Ammon's horn (tissue), 1 donor: Measurements from ENCODE around the gene IL1B.

Experiments used
- DNase-seq: peaks from one replicate; pipeline ENCODE4 v3.0.0-alpha.2; 2016; ENCODE audit warnings: low spot score

The IL1B gene

DNA sequence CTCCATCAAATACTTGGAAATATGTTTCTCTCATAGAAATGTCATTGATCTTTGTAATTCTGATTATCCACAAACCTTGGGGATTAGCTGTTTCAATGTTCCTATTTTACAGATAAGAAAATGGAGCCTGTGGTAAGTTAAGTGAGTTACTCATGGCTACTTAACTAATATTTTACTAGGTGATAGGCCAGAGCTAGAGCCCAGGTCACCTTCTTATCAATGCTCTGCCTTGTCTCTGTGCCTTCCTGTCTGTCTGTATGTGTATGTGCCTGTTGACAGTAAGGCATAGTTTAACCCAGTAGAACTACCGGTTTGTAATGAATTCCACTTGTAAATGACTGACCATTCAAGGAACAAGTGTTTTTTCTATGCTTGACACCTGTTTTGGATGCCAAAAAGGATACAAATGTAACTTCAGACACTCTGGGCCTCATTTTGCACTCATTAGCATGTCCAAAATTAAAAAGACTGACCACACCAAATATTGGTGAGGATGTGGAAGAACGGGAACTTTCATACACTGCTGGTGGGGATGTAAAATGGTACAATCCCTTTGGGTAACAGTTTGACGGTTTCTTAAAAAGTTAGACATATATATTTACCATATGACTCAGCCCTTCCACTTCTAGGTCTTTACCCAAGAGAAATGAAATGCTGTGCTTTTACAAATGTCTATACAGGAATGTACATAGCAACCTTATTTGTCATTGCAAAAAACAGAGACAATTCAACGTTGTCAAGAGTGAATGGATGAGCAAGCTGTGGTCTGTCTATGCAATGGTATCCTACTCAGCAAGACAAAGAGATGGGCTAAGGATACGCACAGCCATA, 32.7 kb downstream of the IL1B start:
- DNase-seq, result no peak

DNA sequence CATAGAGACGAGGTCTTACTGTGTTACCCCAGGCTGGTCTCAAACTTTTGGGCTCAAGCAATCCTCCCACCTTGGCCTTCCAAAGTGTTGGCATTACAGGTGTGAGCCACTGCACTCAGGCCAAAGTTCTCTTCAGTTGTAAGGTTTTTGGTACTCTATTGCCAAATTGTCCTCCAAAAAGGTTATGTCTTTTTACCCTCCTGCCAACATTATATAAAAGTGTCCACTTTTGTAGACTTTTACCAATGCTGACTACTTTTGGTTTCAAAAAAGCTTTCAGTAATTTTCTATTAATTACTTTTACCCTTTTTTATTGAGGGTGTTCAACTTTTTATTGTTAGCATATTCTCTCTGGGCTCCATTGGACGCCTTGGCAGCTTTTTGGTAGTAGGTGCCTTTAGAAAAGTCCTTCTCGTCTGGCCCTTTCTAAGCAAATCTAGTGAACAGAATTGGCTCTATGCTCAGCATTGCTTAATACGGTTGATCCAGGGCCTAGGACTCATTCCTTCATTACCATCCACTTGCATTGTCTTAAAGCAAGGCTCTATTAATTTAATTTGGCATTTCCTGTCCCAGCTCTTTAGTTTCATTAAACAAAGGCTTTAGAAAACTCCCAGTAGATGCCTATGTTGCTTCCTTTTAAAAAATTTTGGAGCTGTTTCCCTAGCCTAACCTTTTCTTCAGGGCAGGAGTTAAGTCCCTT, 35.5 kb downstream of the IL1B start:
- no peak for DNase-seq

DNA sequence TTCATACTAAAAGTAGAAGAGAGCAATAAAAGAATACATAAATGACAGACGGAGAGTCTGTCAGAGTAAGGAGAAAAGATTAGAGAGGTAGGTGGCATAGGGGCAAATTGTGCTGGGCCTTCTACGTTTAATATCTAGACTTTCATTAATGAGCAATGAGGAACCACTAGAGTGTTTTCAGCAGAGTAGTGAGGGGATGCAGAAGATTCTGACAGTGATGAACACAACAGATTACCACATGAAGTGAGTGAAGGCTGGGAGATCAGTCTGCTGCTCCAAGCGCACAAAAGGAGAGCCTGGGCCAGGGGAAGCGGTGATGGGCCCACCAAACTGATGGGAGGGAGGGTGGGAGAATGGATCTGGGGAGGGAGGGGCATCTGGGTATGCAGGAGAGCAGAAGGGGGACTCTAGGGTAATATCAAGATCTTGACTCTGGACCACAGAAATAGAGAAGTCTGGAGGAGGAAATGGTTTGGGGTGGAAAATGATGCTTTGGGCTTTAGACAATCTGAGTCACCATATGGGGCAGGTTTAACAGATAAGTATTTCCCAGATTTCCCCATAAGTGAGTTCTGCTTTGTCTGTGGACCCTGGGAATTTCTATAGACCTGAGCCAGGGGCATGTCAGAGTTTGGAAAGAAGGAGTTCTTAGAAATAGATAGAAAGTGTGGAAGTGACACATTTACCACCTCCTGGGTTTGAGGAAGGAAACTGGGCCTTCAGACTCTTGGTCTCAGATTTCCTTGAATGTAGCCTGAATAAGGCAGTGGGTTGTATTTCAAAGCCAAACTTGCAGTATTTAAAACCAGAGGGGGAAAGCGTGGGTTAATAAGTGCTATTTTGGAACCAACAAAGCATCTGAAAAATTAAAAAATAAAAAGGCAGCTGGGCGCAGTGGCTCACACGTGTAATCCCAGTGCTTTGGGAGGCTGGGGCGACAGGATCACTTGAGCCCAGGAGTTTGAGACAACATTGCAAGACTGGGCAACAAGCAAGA, 37.3 kb downstream of the IL1B start:
- DNase-seq, result no peak

DNA sequence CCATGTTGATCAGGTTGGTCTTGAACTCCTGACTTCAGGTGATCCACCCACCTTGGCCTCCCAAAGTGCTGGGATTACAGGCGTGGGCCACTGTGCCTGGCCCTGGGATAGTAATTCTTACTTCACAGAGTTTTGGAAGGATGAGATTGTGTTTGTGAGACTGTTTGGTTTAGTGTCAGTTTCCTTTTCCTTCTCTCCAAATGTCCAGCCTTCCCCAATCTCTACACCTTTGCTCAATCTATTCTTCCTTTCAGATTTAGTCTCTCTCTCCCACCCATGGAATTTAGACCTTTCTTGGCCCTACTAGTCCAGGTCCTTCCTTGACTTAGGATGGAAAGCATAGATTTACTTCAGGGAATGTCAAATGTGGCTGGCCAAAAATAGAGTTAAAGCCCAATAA, 40.1 kb downstream of the IL1B start:
- no peak for DNase-seq

DNA sequence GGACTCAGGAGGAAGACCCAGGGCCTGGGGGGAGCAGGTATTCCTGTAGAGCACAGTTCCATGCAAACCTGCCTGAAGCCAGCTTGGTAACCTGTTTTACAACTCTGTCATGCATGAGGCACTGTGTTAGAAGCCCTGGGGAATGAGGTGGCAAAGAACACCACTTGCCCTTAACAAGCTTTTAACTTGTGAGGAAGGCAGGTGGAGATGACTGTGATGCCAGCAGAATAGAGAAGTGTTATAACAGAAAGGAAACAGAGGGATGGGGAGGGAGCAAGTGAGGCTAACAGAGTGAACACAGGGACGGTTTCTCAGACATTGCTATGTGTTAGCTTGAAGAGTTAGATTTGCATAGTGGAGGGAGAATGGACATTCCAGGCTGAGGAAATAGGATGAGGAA, 40.8 kb downstream of the IL1B start:
- DNase-seq, result no peak

DNA sequence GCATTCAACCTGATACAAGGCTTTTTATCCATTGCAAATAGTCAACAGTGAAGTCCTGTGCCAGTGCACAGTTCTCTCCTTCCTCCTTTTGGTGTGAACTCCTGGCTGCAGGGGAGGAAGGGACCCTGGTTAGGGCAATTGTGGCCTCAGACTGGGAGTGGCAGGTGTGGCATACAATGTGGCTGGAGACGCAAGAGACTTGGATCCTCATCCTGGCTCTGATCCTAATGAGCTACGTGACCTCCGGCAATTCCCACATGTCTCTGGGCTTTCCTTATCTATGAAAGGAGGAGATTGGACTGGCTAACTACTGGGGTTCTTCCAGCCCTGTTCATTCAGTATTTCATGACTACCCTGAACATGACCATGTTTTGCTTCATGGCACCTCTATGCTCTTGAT, 41.7 kb downstream of the IL1B start:
- DNase-seq, result no peak

DNA sequence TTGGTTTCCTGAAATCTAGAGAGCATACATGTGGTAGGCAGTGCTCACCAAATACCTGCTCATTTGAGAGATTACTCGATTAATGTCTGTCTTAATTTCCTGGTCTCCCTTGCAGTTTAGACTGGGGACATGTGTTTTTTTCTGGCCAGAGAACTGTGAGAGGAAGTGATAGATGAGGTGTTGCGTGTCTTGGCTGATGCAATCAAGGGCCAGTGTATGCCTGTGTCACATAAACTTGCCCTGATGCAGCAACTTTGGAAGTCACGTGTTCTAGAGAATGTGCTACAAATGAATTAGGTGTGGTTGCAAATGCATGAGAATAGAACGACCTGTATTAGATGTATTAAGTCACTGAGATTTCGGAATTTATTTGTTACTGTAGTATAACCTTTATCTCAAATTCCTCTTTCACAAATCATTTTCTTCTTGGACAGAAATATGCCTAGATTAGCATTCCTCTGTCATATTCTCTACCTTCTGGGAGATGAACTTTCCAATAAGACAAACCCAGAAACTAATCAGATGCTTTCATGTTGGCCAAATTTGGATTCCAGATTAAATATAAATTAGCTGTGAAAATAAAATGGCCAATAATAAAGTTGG, 42.3 kb downstream of the IL1B start:
- peak; percentile 62 for DNase-seq

DNA sequence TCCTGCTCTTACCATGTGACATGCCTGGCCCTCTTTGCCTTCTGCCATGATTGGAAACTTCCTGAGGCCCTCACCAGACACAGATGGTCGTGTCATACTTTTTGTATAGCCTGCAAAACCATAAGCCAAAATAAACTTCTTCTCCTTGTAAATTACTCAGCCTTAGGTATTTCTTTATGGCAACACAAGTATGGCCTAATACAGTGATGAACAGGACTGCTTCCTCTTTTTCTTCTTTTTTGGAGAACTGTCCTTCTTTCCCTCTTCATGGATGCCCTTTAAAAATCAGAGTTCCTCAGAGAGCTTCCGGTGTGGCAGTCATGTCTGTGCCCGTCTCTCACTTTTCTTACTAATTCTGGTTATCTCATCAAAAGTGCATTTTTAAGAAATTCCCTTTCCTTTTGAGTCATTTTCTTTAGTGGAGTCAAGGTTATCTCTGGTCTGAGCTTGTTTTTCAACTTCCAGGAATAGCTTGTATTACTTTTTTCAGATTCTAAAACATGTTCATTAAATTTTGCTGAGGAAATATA, 43.1 kb downstream of the IL1B start:
- DNase-seq, result no peak

DNA sequence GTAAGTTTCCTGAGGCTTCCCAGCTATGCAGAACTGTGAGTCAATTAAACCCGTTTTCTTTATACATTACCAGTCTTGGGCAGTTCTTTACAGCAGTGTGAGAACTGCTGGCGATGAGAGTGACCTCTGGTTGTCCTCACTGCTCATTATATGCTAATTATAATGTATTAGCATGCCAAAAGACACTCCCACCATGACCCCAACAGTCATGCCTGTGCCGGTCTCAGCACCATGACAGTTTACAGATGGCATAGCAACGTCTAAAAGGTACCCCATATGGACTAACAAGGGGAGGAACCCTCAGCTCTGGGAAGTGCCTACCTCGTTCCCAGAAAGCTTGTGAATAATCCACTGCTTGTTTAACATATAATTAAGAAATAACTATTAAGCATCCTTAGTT, 44.2 kb downstream of the IL1B start:
- DNase-seq, result no peak

DNA sequence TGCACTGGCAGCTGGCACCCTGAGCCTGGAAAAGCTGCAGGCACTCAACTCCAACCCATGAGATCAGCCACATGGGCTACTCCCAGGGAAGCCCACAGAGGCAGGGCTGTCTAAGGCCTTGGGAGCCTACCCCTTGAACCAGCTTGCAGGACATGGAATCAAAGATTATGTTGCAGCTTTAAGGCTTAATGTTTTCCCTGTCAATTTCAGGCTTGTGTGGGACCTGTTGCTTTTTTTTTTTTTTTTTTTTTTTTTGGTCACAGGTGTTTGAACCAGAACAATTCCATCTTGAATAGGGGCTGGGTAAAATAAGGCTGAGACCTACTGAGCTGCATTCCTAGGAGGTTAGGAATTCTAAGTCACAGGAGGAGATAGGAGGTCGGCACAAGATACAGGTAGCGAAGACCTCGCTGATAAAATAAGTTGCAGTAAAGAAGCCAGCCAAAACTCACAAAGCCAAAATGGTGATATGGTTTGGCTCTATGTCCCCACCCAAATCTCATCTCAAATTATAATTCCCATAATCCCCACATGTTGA, 44.8 kb downstream of the IL1B start:
- DNase-seq, result no peak

DNA sequence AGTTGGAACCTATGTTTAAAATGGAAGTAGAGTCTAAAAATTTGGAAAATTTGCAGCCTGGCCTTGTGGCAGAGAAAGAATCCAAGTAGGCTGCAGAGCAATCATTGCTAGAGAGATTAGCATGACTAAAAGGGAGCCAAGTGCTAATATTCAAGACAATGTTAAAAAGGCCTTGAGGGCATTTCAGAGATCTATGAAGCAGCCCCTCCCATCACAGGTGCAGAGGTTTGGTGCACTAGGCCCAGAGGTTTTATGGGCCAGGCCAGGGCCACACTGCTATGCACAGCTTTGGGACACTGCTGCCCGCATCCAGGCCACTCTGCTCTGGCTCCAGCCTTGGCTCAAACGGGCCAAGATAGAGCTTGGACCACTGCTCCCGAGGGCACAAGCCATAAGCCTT, 45.6 kb downstream of the IL1B start:
- no peak for DNase-seq

DNA sequence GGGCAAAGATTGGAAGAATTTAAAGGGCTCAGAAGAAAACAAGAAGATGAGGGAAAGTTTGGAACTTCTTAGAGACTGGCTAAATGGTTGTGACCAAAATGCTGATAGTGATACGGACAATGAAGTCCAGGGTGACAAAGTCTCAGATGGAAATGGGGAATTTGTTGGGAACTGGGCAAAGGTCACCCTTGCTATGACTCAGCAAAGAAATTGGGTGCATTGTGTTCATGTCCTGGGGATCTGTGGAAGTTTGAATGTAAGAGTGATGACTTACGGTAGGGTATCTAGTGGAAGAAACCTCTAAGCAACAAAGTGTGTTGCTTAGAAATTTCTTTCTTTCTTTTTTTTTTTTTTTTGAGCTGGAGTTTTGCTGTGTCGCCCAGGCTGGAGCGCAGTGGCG, 46.3 kb downstream of the IL1B start:
- DNase-seq, result no peak

DNA sequence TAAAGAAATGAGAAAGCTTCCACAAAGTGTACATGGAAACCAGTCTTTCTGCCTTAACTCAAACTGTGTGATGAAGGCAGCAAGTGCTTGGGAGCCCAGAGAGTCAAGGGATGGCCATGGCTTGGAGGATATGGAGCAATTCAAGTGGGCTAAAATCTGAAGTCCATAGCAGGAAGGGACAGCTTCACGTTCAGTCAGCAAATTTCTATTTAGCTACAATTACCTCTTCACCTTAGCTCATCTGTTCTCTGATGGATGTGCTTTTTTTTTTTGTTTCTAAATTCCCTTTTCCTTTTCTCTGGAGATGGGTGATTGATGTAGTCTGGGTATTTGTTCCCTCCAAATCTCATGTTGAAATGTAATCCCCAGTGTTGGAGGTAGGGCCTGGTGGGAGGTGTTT, 47.4 kb downstream of the IL1B start:
- DNase-seq, result no peak

DNA sequence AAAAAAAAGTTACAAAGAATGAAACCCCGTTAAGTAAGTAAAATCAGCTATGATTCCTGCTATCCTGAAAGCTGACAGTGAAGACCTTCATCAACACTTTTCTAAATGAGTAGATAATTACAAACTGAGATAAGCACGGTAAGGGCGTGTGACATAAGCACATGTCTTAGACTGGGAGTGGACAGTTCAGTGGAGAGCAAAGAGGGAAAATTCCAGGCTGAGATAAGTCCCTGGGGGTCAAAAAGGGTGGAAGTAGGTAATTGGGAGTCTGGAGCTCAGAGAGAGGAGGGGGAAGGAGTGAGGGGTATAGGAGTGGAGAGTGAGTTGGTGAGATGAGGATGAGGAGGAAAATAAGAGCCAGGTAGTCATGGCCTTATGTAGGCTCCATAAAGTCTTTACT, 47.9 kb downstream of the IL1B start:
- DNase-seq, result no peak

DNA sequence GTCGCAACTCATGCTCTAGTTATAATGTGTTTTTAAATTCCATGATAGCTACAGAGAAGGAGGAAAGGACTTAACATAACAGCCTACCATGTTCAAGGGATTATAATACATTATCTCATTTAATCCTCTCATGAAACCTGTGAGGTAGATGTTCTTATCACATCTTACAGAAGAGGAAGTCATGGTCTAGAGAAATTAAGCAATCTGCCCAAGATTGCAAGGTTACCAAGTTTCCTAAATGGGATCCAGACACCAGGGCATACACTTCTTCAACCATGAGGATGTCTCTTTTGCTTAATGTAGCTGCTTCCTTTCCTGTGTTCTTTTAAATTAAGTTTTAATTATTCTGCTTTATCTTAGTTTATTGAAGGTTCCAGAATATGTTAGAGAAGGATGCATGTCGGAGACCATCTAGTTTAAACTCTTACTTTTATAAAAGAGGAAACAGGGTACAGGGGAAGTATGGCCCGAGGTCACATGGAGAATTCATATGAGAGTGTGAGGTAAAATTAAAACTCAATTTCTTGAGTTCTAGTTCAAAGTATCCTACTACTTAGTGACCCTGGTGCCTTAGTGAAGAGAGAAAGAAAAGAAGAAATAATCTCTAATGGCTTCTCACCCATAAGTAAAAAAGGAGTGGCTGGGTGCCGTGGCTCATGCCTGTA, 48.7 kb downstream of the IL1B start:
- DNase-seq, result no peak

DNA sequence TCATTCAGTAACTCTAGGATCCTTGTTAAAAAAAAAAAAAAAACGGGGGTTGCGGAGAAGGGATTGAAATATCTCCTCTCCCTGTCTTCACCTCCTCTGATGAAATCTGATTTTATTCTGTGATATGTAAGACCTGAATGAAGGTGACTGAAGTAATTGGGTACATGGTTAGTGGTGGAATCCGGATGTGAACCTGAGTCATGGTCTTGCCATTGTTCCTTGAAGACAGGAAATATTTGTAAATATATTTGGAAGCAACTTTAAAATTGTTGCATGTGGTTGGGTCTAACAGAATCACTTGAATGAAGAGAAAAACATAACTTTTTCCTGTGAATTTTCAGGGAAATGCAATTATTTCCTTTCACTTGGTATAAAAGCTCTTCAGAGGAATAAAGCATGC, 49.3 kb downstream of the IL1B start:
- DNase-seq, result no peak

DNA sequence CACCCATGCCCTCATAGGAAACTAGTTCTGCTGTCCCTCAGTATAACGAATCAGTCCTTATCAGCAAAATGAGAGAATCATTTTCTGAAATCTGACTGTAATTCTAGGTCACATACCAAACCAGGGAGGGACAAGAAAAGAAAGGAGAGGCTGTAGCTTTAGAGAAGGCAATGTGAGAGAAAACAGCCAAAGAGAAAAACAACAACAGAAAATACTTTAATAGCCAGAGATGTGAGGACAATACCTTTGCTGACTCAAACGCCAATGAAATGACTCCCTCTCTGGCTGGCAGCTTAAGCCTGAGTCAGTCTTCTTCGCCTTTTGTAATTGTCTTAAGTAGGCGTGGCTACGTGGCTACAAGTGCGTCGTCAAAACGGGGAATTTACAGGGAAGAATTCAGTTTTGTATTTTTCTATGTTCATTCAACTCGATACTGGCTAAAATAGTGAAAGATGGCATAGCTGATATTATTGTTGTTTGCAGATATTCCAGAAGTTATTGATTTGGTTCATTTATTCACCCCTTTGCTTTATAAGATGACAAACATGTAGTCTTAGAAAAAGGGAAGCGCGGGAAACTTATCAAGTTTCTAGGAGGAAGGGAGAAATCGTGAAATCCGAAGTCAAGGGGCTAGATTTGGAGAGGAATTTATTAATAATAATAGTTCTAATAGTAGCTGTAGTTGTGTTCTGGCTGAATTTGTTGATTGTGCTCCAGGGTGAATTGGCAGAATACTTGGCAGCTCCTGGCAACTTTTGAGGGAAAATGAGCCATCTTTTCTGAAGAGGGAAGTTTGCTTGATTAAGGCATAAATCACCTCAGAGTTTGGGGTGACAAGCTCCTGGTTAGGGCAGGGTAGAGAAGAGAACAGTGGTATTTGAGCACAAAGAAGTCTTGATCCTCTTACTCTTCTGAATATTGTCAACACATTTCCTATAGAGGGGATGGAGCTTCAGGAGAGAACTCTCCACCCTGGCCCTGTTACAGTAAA, 52.1 kb downstream of the IL1B start, which contains the start of gene IL1A:
Gene IL1A (minus strand): TSS at position 295 of the 991 bp plus-strand sequence. CDS start 723 bp downstream, outside the sequence.
- DNase-seq, result peak; percentile 44

DNA sequence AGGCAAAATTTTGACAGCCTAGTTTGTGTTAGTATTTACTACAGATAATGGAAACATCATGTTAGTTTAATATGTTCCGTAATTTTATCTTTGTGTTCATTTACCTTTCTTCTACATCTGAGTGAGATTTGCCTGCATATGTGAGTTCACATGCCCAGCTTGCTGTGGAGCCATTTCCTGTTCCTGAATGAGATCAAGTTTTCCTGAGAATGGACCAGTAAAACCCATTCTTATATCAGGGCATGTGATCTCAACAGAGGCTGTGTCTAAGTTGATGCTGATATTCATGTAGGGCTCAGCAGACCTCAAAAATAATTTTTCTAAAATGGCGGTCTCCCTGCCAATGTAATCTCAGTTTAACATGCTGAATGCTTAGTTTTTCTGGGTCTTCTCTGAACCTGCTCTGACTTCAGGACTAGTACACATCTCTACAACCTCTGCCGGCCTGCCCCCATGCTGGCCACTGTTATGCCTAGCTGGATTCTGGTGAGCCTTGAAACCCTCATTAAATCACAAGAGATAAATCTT, 53.3 kb downstream of the IL1B start:
- DNase-seq, result no peak

DNA sequence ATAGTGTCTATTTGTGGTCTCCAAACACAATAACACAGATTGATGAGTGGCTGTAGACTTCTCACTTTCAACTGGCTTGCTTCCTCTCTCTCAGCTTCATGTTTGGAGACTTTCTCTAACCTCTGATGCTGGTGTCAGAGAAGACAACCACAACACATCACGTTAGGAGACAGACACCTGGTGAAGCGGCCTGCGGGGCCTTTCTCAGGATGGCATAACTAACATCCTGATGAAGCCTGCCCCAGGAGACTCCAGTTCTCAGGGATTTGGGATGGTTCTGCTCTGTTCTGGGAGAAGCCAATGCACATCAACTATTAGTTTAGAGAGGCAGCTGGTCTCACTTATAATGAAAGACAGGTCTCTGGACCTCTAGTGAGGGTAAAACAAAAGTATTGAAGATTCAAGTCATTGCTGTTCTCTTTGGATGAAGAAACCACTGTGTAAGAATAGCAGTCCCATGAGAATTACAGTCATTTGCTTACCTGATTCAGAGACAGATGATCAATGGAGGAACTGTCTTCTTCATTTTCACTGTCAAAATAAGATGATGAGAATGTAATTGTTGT, 54.3 kb downstream of the IL1B start:
- DNase-seq, result no peak
